GM12801 (cell line): ENCODE results near the gene C2CD2L.

Experiments
- CTCF ChIP-seq: IDR thresholded peaks from one replicate; pipeline ENCODE4 v1.5.1; 2011; ENCODE audit warnings: control low read depth; ENCODE audit not compliant: insufficient read length; ENCODE audit errors: extremely low read depth

C2CD2L gene

GRCh38 chr11:119113716-119114115 lies 6.6 kb downstream of the C2CD2L start:
- no peak for TF ChIP-seq CTCF

GRCh38 chr11:119114351-119114750 lies 7.2 kb downstream of the C2CD2L start:
- TF ChIP-seq CTCF, result no peak

DNA sequence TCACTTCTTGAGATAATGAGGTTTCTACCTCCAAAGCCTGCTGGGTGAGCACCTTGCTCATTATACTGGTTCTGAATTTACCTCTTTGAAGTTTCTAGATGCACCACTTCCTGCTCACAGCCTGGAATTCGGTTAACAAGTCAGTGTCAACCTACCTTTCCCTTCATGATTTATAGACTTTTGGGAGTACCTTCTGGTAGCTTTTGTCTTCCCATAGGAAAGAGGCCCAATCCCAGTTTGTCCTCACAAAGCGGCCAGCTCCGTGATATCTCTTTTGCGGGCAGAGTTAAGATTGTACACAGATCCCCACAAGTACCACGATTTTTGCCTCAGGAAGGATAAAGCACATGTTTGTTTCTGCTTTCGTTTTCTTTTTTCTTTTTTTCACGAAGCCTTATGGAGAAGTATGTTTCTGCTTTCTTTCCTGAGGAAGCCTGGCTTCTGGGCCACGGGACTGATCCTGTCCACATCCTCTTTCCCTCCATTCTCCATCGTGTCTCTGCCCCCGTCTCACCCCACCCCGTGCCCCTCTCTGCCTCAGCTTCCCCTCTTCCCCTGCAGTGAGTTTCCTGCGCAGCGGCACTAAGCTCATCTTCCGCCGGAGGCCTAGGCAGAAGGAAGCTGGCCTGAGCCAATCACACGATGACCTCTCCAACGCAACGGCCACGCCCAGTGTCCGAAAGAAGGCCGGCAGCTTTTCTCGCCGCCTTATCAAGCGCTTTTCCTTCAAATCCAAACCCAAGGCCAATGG lies 8.5 kb downstream of the C2CD2L start:
- TF ChIP-seq CTCF, result no peak

DNA sequence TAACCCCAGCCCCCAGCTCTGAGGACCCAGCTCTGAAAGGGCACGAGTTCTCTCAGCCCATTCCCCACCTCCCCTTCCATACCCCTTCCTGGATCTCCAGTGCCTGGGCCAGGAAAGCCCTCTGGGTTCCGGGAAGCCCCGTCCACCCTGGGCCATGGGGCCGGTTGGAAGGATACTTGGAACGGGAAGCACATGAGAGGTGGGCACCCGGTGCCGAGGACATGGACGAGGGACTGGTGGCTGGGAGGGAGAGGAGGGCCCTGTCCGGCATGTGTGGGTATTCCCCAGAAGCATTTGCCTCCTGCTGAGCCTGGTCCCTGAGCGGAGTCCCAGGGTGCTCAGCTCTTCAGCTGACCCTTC lies 9.1 kb downstream of the C2CD2L start:
- TF ChIP-seq CTCF, result no peak

DNA sequence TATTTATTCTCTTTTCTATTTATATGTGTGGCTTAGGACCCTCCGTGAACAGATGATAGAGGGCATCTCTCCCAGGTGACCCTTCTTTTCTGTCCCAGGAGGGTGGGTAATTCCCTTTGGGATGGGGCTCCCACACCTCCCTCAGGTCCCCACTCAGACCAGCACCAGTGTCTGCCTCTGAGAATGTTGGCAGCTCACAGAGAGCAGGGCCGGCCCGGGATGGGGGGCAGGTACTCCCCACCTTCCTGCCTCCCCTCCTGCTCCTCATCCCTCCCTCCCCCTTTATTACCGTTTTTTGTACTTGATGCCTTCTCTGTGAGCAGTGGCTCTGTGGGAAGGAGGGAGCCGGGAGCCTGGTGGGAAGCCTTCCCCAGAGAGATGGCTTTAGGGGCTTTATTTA lies 9.5 kb downstream of the C2CD2L start:
- no peak for TF ChIP-seq CTCF

GRCh38 chr11:119117004-119117706 lies 10.0 kb downstream of the C2CD2L start:
- TF ChIP-seq CTCF, result no peak

DNA sequence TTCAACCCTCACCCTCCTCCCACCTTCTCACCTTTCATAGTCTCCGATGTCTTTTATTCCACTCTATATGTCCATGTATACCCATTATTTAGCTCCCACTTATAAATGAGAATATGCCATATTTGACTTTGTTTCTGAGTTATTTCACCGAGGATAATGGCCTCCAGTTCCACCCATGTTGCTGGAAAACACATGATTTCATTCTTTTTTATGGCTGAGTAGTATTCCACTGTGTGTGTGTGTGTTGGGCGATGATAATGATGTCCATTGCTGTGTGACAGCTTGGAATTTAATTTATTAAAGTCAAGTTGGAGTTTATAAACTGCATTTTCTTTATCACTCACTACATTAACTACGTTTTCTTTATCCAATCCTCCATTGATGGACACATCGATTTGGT lies 11.1 kb downstream of the C2CD2L start:
- TF ChIP-seq CTCF, result no peak
